GM23248 (cell line): ENCODE results near the gene LRRC55.

Experiments
- EZH2 ChIP-seq: fragments of 200-600 bp; sonication (generic); IDR thresholded peaks from 2 replicates; pipeline ENCODE4 v1.6.1; 2018; ENCODE audit warnings: antibody characterized with exemption, mild to moderate bottlenecking; ENCODE audit not compliant: insufficient read depth, poor library complexity, severe bottlenecking
- EZH2phosphoT487 ChIP-seq: fragments of 200-600 bp; sonication (generic); IDR thresholded peaks from 2 replicates; pipeline ENCODE4 v1.6.1; 2018; ENCODE audit warnings: antibody characterized with exemption, moderate library complexity, mild to moderate bottlenecking, low read depth; ENCODE audit not compliant: insufficient read depth

GRCh38 chr11:57214494-57214893 lies 32.7 kb downstream of the LRRC55 start:
- TF ChIP-seq EZH2 = no peak
- no peak for TF ChIP-seq EZH2phosphoT487
